GM03348 (cell line): ENCODE results near the gene S1PR1.
A peak's percentile ranks its signal among the peaks of the same experiment; 100 is the strongest.
"Not testable (repeated sequence)": the region's sequence is repeated elsewhere in the genome, so short reads cannot be mapped to it uniquely, and the experiment has no call there.

ENCODE experiments used
- DNase-seq: peaks from one replicate; pipeline ENCODE4 v3.0.0; 2012; ENCODE audit warnings: low spot score

The S1PR1 gene

DNA sequence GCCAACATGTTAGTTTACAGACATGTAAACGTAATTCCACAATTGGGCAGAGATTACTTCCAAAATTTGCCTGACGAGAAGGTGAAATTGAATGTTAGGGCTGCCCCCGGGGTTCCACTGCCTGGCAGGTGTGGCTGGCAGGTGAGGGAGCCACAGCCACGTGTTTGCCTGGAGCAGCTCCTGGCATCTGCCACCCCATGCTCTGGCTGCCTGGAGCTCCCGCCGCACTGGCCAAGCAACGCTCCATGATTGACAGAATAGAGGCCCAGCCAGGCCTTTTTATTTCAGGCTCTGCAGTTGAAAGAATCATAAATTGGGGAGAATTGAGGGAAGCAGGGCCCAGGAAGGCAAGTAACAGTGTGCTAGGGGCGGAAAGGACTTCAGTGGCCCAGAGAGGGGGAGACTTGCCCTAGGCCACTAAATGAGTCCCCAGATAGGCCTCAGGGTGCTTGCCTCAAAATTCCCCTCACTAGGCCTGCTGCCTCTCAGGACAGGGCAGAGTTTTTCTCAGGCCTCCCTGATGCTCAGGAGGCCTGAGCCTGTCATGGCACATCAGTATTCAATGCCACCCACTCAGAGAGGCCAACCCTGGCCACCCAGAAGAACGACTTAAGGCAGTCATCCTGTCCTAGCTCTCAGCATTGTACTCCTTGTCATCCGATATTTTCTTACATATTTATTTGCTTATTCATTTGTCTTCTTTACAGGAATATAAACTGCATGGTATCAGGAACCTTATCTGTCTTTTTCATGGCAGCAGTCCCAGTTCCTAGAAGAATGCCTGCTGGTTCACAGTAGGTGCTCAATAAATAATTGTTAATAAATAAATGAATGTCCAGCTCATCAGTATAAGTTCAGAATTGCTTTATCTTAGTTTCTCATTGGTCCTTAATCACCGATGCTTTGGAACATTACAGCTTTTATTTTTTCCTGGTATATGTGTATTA is 16.6 kb upstream of the S1PR1 start:
- no peak for DNase-seq

DNA sequence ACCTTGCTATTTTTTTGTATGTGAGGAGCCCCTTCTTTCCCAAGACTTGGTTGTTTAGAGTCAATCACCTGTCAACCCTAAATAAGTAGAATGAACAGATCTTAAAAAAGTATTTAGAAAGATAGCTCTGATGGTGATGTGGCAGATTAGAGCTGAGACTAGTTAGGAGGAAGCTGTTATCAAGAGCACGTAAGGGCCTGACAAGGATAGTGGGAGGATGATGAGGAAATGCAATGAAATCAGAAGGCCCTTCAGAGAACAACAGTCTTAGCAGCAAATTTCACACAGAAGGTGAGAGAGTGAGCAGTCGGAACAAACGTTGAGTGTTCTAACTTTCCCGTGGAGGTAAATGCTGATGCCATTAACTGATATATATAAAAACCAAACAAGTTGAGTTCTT is 15.9 kb upstream of the S1PR1 start:
- DNase-seq: no peak

DNA sequence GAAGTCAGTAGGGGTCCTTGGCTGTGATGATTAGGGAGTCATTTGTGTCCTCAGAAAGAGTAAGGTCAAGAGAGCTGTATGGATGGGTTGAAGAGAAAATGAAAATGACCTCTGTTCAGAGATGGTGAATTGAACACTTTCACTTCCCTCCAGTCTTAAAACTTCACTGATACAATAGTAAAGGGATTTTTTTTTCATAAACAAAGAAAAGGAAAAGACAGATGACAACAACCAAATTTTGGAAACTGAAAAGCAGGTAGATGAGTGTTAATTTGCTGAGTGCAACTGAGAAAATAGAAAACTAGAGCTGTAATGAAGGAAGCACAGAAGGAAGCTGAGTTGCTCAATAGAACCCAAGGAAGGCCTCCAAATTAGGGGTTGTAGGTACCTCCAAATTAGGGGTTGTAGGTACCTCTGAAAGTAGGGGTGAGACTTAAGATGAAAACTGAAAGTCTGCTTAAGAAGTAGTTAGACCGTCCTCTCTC is 14.8 kb upstream of the S1PR1 start:
- no peak for DNase-seq

DNA sequence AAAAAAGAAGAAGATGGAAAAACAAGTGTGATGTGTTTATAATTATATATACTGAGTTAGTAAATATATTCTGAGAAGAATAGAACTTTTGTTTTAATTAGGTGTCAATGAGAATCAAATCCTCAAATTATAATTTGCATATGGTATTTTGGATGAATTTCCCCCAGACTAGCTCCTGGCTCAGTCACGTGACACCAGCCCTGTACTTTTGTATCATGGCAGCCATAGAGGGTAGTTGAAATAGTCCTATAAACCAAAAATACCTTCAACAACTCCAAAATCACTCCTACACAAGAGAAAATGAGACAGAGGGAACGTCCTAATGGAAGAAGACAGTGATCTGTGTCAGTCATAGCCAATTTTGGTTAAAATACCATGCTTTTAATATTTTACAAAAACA is 9.0 kb upstream of the S1PR1 start:
- DNase-seq: no peak

DNA sequence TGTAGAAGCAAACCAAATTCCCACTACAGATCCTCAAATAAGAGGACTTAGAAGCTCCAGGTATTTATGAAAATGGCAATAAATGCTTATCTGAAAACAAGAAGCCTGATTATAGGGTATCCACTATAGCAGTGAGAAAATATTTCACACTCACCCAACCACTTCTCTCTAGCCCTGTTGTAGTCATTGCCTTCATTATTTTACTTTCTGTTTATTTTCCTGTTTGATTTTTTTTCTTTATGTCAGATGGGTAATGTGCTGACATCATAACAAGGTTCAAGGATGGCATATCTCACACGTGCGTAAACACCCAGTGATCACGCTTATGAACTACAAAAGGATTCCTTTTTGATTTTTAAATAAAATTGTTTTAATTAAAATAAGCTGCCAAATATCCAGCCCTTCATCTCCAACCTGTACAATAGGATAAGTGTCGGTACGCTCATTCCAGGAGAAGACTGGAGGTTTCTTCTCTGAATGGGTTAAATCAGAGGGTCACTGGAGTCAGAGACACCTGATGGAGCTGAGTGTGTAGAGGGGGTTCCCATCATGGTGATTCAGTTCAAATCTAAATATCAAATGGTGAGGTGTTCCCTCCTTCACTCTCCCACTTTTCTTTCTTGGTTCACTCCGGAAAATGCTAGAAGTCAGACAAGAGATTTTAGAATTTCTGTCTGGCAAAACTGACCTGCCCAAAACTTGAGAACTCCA is 8.2 kb upstream of the S1PR1 start:
- no peak for DNase-seq

DNA sequence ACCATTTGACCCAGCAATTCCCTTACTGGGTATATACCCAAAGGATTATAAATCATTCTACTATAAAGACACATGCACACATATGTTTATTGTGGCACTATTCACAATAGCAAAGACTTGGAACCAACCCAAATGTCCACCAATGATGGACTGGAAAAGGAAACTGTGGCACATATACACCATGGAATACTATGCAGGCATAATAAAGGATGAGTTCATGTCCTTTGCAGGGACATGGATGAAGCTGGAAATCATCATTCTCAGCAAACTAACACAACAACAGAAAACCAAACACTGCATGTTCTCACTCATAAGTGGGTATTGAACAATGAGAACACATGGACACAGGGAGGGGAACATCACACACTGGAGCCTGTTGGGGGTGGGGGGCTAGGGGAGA is 4.6 kb upstream of the S1PR1 start:
- DNase-seq: not testable (repeated sequence)

DNA sequence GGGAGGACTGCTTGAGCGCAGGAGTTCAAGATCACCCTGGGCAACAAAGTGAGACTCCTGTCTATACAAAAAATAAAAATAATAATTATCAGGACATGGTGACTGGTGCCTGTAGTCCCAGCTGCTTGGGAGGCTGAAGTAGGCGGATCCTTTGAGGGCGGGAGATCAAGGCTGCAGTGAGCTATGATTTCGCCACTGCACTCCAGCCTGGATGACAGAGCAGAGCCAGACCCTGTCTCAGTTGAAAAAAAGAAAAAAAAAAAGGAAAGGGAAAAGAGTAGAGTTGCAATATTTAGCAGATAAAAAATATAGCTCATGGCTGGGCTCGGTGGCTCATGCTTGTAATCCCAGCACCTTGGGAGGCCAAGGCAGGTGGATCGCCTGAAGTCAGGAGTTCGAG is 3.3 kb upstream of the S1PR1 start:
- no peak for DNase-seq

DNA sequence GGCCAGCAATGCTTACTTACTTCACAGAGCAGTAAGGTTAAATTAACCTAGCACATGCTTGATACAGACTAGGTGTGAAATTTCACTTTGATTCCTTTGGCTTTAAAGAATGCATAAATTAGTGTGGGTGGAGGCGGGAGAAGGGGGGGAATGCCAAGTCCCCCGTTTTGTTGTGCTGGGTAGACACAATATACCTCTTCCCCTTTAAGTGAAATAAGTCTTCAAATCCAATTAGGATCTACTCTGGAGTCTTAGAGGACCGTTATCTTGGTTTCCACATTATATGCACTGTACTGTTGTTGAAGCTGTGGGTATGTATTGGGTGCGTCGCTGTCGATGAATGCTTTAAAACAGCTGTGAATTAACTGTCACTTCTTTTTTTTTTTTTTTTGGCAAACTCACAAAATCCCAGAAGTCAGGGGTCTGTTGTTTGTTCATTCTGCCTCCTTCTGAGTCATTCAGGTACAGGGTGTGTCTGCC is 1.6 kb upstream of the S1PR1 start:
- peak; percentile 4 for DNase-seq

DNA sequence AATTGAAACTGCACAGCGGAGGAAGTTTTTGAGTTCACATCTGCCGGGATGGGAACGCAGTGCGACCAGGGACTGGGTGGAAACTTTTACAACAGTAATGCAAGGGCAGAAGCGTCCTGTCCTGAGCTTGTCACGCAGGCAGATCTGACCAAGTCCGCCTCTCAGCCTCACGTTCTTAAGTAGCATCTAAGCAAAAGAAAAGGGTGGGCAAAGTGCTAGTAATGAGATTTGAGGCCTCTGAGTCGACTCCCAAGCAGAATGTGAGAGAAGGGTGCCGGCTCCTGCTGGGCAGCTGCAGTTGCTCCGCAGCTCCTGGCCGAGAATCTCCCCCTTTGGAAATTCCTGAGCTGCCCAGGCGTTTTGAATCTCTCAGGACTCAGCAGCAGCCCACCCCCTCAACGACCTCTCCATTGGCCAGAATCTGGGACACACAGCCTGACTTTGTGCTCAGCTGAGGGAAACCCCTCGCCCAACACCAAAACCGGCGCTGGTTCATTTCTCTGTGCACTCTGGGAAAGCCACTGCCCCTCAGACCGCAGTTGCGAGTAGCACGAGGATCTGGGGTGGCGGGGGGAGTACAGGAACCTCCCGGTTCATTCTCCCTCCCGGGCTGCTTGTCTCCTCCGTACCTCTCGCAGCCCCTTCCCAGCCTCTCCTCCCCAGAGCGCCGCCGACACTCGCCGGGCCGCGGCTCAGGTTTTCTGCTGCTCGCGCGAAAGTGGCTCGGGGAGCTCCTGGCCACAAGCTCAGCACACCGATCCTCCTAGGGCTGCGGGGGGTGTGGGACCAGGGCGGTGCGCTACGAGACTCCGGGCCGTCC is 913 bp upstream of the S1PR1 start:
- peak; percentile 51 for DNase-seq

DNA sequence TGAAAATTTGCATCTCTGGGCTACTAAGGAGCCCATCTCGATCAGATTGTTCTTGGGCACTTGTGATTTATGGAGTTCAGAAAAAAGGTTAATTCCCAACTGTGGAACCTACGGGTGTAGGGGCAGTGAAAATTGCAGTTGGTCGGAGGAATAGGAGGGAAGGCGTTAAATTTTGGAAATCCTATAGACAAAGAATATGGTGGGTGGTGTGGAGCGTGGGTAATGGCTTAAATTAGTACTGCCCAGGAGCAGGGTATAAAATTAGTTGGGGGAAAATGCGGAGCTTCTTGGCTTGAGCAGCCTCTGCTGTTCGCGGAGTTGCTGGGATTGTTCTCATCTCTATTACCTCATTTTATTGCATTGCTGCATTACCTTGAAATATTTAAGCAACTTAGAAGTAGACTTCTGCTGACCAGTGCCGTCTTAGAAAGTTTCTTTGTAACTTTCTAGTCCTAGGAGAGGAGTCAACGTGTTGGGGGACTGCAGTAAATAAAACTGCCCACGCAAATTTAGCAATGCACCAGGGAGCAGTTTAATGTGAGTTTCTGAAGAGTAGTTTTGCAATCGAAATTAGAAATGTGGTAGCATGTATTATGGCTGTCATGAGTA is 514 bp downstream of the S1PR1 start:
- DNase-seq: peak; percentile 67

DNA sequence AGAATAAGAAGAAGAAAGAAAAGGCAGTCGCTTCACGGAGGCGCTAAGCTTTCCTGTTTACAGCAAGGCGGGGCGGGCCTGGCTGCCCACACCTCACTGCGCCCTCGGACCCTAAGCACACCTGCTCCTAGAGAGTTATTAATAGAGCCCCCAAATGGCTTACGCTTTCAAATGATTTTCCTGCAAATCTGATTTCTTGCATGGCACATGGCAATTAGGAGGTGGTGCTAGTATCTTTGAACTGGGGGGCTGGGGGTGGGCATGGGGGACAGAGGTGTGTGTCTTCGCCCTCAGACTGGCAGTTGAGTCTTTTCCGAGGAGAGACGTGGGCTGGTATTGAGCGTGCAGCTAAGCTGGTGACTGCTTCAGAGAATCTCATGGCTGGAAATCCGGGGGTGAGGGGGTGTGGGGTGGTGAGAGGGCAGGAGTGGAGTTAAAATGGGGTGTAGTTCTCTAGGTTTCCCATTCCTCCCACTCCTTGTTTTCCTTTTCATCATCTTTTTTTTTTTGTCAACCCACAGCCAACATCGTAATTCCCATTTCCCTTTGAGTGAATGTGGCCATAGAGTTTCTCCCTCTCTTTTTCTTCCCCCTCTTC is 1.3 kb downstream of the S1PR1 start:
- peak; percentile 23 for DNase-seq

DNA sequence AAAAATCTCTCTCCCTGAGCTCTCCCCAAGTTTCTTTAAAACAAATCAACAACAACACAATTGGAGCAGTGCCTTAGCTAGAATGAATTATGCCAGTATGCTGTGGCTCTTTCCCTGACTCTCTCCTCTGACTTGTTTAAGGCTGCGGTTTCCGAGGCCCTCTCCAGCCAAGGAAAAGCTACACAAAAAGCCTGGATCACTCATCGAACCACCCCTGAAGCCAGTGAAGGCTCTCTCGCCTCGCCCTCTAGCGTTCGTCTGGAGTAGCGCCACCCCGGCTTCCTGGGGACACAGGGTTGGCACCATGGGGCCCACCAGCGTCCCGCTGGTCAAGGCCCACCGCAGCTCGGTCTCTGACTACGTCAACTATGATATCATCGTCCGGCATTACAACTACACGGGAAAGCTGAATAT is 1.9 kb downstream of the S1PR1 start:
- peak; percentile 88 for DNase-seq

DNA sequence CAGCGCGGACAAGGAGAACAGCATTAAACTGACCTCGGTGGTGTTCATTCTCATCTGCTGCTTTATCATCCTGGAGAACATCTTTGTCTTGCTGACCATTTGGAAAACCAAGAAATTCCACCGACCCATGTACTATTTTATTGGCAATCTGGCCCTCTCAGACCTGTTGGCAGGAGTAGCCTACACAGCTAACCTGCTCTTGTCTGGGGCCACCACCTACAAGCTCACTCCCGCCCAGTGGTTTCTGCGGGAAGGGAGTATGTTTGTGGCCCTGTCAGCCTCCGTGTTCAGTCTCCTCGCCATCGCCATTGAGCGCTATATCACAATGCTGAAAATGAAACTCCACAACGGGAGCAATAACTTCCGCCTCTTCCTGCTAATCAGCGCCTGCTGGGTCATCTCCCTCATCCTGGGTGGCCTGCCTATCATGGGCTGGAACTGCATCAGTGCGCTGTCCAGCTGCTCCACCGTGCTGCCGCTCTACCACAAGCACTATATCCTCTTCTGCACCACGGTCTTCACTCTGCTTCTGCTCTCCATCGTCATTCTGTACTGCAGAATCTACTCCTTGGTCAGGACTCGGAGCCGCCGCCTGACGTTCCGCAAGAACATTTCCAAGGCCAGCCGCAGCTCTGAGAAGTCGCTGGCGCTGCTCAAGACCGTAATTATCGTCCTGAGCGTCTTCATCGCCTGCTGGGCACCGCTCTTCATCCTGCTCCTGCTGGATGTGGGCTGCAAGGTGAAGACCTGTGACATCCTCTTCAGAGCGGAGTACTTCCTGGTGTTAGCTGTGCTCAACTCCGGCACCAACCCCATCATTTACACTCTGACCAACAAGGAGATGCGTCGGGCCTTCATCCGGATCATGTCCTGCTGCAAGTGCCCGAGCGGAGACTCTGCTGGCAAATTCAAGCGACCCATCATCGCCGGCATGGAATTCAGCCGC is 2.5 kb downstream of the S1PR1 start:
- no peak for DNase-seq

DNA sequence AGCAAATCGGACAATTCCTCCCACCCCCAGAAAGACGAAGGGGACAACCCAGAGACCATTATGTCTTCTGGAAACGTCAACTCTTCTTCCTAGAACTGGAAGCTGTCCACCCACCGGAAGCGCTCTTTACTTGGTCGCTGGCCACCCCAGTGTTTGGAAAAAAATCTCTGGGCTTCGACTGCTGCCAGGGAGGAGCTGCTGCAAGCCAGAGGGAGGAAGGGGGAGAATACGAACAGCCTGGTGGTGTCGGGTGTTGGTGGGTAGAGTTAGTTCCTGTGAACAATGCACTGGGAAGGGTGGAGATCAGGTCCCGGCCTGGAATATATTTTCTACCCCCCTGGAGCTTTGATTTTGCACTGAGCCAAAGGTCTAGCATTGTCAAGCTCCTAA is 3.2 kb downstream of the S1PR1 start:
- DNase-seq: no peak

DNA sequence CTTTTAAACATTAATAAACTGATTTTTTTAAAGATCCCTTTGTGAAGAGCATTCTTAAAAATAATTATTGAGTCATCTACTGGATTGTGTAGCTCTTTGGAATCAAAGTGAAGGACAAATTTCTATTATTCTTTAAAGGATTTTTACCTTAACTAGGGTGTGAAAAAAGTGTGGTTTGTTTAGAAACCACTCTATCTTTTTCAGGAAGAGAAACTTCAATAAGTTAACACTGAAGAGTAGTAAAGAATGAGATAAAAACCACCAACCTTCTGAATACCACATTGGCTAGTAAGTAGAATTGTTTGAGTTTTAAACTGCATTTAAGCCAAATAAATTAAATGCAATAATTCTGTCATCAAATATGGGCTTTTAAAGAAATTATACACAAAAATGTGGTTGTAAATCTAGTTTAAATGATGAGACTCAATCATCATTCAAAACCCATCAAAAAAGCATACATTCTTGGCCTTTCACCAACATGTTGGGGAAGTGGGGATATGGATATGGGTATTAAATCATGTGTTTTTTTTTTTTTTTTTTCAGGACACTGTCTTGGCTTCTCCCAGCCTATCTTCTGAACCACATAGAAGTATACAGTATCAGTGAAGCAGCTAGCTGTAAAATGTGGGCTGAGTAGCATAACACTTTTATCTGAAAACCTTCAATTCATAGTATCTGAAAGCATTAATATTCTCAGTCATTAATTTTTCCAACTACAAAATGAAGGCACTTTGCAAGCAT is 4.8 kb downstream of the S1PR1 start:
- DNase-seq: no peak

DNA sequence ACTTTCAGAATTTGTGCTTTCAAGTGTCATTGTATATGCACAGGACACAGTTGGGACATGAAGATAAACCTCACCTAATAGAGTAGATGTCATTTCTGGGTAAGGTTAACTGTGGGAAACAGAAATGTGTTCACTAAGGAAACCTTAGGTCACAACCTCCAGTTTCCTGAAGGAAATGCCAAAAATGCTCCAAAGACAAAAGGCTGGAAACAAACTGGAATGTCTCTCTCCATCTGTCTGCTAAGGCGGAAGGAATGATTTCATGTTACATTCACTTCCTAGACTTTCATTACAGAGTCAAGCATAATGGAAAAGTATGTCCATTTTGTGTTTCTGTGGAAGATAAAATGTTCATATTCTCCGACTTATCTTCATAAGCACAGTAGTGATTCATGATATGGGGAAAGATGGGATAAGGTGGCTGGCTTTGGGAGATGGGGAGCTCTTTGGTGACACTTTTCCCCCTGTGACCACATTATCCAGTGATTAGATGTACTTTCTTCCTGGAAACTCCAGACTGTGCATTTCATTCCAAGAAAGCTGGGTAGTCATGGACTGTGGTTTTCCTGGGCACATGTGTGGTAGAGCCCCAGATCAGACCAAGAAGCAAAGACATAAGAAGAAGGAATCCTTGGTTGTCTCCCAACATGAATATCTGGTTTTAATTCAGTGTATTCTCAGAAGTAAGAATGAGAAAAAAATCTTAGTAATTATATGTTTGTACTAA is 5.7 kb downstream of the S1PR1 start:
- peak; percentile 9 for DNase-seq

DNA sequence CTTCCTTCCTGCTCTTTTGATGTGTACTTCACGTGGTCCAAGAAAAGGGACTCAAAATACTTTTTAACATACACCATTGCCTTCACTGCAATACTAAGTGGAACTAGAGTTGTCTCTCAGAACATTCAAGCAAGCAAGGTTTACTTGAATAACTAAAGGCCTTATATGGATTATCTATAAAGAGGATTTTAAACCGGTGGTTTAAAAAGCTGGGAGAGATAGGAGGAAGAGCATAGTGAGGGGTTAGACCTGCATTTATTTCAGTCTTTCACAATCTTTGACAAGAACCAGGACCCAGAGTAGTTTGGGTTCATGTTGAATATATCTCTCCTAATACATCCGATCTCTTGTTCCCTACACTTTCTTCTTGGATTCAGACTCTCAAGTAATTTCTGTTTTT is 6.9 kb downstream of the S1PR1 start:
- no peak for DNase-seq

DNA sequence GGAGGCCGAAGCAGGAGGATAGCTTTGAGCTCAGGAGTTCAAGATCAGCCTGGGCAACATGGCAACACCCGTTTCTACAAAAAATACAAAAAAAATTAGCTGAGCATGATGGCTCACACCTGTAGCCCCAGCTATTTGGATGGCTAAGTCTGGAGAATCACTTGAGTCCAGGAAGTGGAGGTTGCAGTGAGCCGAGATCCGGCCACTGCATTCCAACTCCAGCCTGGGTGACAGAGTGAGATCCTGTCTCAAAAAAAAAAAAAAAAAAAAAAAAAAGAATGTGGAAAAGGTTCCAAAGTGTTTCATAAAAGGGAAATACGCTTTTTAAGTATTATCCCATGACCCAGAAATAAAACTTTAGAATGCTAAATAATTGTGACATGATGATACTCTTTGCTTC is 8.0 kb downstream of the S1PR1 start:
- DNase-seq: no peak
